CD4-positive, alpha-beta memory T cell (primary cell): ENCODE measurements around the gene IL17D. TPM values are rescaled to one million over a fixed set of nuclear protein-coding genes. Genes with fewer than 3 reads are reported as not detected.
A peak's percentile ranks its signal among the peaks of the same experiment; 100 is the strongest.

Experiments
- CTCF ChIA-PET: fragments of 350-600 bp; sonication (Branson Sonifier 250); formaldehyde crosslinking; loops from one replicate; lab custom pipeline; 2021; ENCODE audit warnings: inconsistent platforms; ENCODE audit not compliant: partially characterized antibody; lab: Charles Lee
- POLR2A ChIA-PET: fragments of 350-600 bp; sonication (Branson Sonifier 250); formaldehyde crosslinking; loops from one replicate; lab custom pipeline; 2021; ENCODE audit not compliant: partially characterized antibody; lab: Charles Lee
- DNase-seq, 5 donors: peaks; one replicate each; pipeline versions ENCODE4 v3.0.0 to v3.0.0-alpha.2; 2020 to 2022; ENCODE audit warnings: mixed read lengths in 1 of 5
- H3K27ac ChIP-seq: one replicate; pipeline ENCODE4 v1.7.0; 2013; ENCODE audit warnings: low read depth, low read length
- H3K27me3 ChIP-seq: 2 replicates; pipeline ENCODE4 v1.7.0; 2013; ENCODE audit warnings: mild to moderate bottlenecking, low read length, moderate library complexity; ENCODE audit not compliant: insufficient read depth
- H3K36me3 ChIP-seq: 2 replicates; pipeline ENCODE4 v1.7.0; 2013; ENCODE audit warnings: mild to moderate bottlenecking, low read length, moderate library complexity; ENCODE audit not compliant: insufficient read depth
- H3K4me1 ChIP-seq: 2 replicates; pipeline ENCODE4 v1.7.0; 2013; ENCODE audit warnings: mild to moderate bottlenecking, low read length, moderate library complexity; ENCODE audit not compliant: insufficient read depth
- H3K4me3 ChIP-seq, 2 donors: one replicate each; pipeline ENCODE4 v1.7.0; 2013; ENCODE audit warnings: low read length in 2 of 2, mild to moderate bottlenecking in 1 of 2
- H3K9me3 ChIP-seq, 2 donors: one replicate each; pipeline ENCODE4 v1.7.0; 2013; ENCODE audit warnings: low read length in 2 of 2, control low read depth in 1 of 2; ENCODE audit not compliant: control insufficient read depth in 1 of 2
- H3K27ac Mint-ChIP-seq, 7 donors: one replicate each; pipeline ENCODE4 v1.8.0; 2020 to 2021; ENCODE audit warnings: mixed read lengths in 7 of 7, mild to moderate bottlenecking in 6 of 7, inconsistent platforms in 3 of 7, moderate library complexity in 3 of 7
- H3K27me3 Mint-ChIP-seq, 2 donors: one replicate each; pipeline ENCODE4 v1.8.0; 2020 to 2021; ENCODE audit warnings: mixed read lengths in 2 of 2
- H3K36me3 Mint-ChIP-seq, 2 donors: one replicate each; pipeline ENCODE4 v1.8.0; 2020 to 2021; ENCODE audit warnings: mixed read lengths in 2 of 2, inconsistent platforms in 1 of 2, mild to moderate bottlenecking in 1 of 2
- H3K4me1 Mint-ChIP-seq, 4 donors: one replicate each; pipeline ENCODE4 v1.8.0; 2020 to 2021; ENCODE audit warnings: mixed read lengths in 4 of 4, mild to moderate bottlenecking in 1 of 4
- H3K4me3 Mint-ChIP-seq, 8 donors: one replicate each; pipeline ENCODE4 v1.8.0; 2020 to 2021; ENCODE audit warnings: mixed read lengths in 8 of 8, mild to moderate bottlenecking in 7 of 8, moderate library complexity in 6 of 8, inconsistent platforms in 3 of 8
- H3K9me3 Mint-ChIP-seq, 8 donors: one replicate each; pipeline ENCODE4 v1.8.0; 2020 to 2021; ENCODE audit warnings: mixed read lengths in 8 of 8, mild to moderate bottlenecking in 5 of 8, inconsistent platforms in 3 of 8, moderate library complexity in 1 of 8
- intact Hi-C: fragments of 100-400 bp; cut with micrococcal nuclease; formaldehyde crosslinking; loops from one replicate; pipeline ENCODE4 v1.15.1; 2023
- polyA plus RNA-seq, 2 donors: library from polyadenylated mRNA; unstranded; fragments of 300-500 nt; fragmentation: Illumina TruSeq; gene quantifications; one replicate each; pipeline ENCODE4 v1.2.3, GENCODE V29; 2021
- total RNA-seq, 2 experiments: library from RNA; stranded (reverse); gene quantifications; one replicate each; pipeline ENCODE4 v1.2.3, GENCODE V29; 2021

IL17D gene
- total and polyA plus RNA-seq, 4 experiments from 2014 or later, result not detected

GRCh38 chr13:20689291-20689690, 14.2 kb upstream of the IL17D start:
- CTCF ChIA-PET, result interaction anchor here (1.0 kb wide), 1 partner anchor 22 kb away, joined by 7 read pairs; no protein-coding TSS in a partner anchor
- H3K27ac ChIP-seq, result no peak overlapping the region
- POLR2A ChIA-PET, result no interaction called here
- no peaks in the 10 kb centered on the region for H3K36me3 ChIP-seq
- H3K4me3 ChIP-seq, result no peak overlapping the region
- Mint-ChIP-seq H3K27ac (no peak overlapping the region), H3K27me3 (no peaks in the 10 kb centered on the region), H3K4me3 (no peak overlapping the region), H3K4me1 (no peaks in the 10 kb centered on the region), H3K36me3 (peaks cover 5 to 24% of the 10 kb centered on the region in 2 donors), H3K9me3 (no peaks in the 10 kb centered on the region)
- H3K9me3 ChIP-seq, result no peaks in the 10 kb centered on the region
- DNase-seq, result no peak
- intact Hi-C loops, result no loop called here
- no peaks in the 10 kb centered on the region for H3K27me3 ChIP-seq
- H3K4me1 ChIP-seq, result no peaks in the 10 kb centered on the region

- H3K4me1 Mint-ChIP-seq, result no peaks in the 10 kb centered on the region
Observed at GRCh38 chr13:20691616-20692015, 11.9 kb upstream of the IL17D start.

GRCh38 chr13:20696073-20696472, 7.4 kb upstream of the IL17D start:
- Mint-ChIP-seq H3K4me1 (no peaks in the 10 kb centered on the region), H3K36me3 (no peaks in the 10 kb centered on the region), H3K4me3 (no peak overlapping the region), H3K27ac (no peak overlapping the region), H3K9me3 (peaks cover 0 to 1% (median 0%) of the 10 kb centered on the region in 8 donors), H3K27me3 (peaks cover 20 to 24% of the 10 kb centered on the region in 2 donors)
- ChIA-PET CTCF (no interaction called here), POLR2A (no interaction called here)
- H3K4me1 ChIP-seq, result no peaks in the 10 kb centered on the region
- H3K27ac ChIP-seq, result no peak overlapping the region
- no peak overlapping the region for H3K4me3 ChIP-seq
- H3K27me3 ChIP-seq, result peaks cover 14% of the 10 kb centered on the region
- no peaks in the 10 kb centered on the region for H3K36me3 ChIP-seq
- no peak for DNase-seq
- intact Hi-C loops, result no loop called here
- no peaks in the 10 kb centered on the region for H3K9me3 ChIP-seq

More at GRCh38 chr13:20691616-20692015, 11.9 kb upstream of the IL17D start:
- Histone ChIP-seq H3K27me3 (no peaks in the 10 kb centered on the region), H3K27ac (no peak overlapping the region), H3K4me1 (no peaks in the 10 kb centered on the region), H3K9me3 (no peaks in the 10 kb centered on the region), H3K4me3 (no peak overlapping the region), H3K36me3 (no peaks in the 10 kb centered on the region)
- H3K27ac Mint-ChIP-seq, result no peak overlapping the region
- ChIA-PET CTCF (no interaction called here), POLR2A (no interaction called here)
- peaks cover 3 to 5% of the 10 kb centered on the region in 2 donors for H3K27me3 Mint-ChIP-seq
- peaks cover 0 to 1% (median 0%) of the 10 kb centered on the region in 8 donors for H3K9me3 Mint-ChIP-seq
- H3K4me3 Mint-ChIP-seq, result no peak overlapping the region
- no peak for DNase-seq
- intact Hi-C loops, result no loop called here
- peaks cover 5 to 19% of the 10 kb centered on the region in 2 donors for H3K36me3 Mint-ChIP-seq

- DNase-seq, result no peak
- H3K27ac ChIP-seq, result no peak overlapping the region
- intact Hi-C loops, result loop anchor here (5.0 kb wide), 1 partner anchor 502 kb away; no protein-coding TSS in a partner anchor
- no peaks in the 10 kb centered on the region for H3K9me3 ChIP-seq
- CTCF ChIA-PET, result no interaction called here
- POLR2A ChIA-PET, result no interaction called here
- peaks cover 24 to 29% of the 10 kb centered on the region in 2 donors for H3K27me3 Mint-ChIP-seq
- no peaks in the 10 kb centered on the region for H3K36me3 ChIP-seq
- peaks cover 3 to 13% (median 8%) of the 10 kb centered on the region in 4 donors for H3K4me1 Mint-ChIP-seq
- peaks cover 30% of the 10 kb centered on the region for H3K27me3 ChIP-seq
- no peak overlapping the region for H3K4me3 Mint-ChIP-seq
- peaks cover 0 to 1% (median 0%) of the 10 kb centered on the region in 8 donors for H3K9me3 Mint-ChIP-seq
- H3K27ac Mint-ChIP-seq, result peak overlapping the region in 1 of 7 donors; percentile 5
- H3K4me1 ChIP-seq, result peaks cover 7% of the 10 kb centered on the region
- peaks cover 0 to 2% of the 10 kb centered on the region in 2 donors for H3K36me3 Mint-ChIP-seq
- H3K4me3 ChIP-seq, result no peak overlapping the region
Observed at GRCh38 chr13:20699715-20700114, 3.8 kb upstream of the IL17D start.

- no peaks in the 10 kb centered on the region for H3K36me3 ChIP-seq
- peaks cover 0 to 2% of the 10 kb centered on the region in 2 donors for H3K36me3 Mint-ChIP-seq
- no peaks in the 10 kb centered on the region for H3K9me3 ChIP-seq
- CTCF ChIA-PET, result no interaction called here
- H3K4me3 ChIP-seq, result no peak overlapping the region
- no peak overlapping the region for H3K27ac Mint-ChIP-seq
- H3K27me3 Mint-ChIP-seq, result peaks cover 24 to 29% of the 10 kb centered on the region in 2 donors
- H3K27me3 ChIP-seq, result peaks cover 30% of the 10 kb centered on the region
- intact Hi-C loops, result loop anchor here (5.0 kb wide), 1 partner anchor 503 kb away; no protein-coding TSS in a partner anchor
- POLR2A ChIA-PET, result no interaction called here
- H3K4me1 ChIP-seq, result peaks cover 7% of the 10 kb centered on the region
- no peak overlapping the region for H3K27ac ChIP-seq
- peaks cover 0 to 1% (median 0%) of the 10 kb centered on the region in 8 donors for H3K9me3 Mint-ChIP-seq
- H3K4me1 Mint-ChIP-seq, result peaks cover 3 to 14% (median 8%) of the 10 kb centered on the region in 4 donors
- no peak for DNase-seq
- no peak overlapping the region for H3K4me3 Mint-ChIP-seq
Observed at GRCh38 chr13:20700288-20700687, 3.2 kb upstream of the IL17D start.

GRCh38 chr13:20701461-20701860, 2.0 kb upstream of the IL17D start:
- DNase-seq, result no peak
- H3K36me3 Mint-ChIP-seq, result peaks cover 0 to 2% of the 10 kb centered on the region in 2 donors
- intact Hi-C loops, result loop anchor here (5.0 kb wide), 1 partner anchor 504 kb away; no protein-coding TSS in a partner anchor
- H3K27ac ChIP-seq, result no peak overlapping the region
- H3K36me3 ChIP-seq, result no peaks in the 10 kb centered on the region
- no peak overlapping the region for H3K27ac Mint-ChIP-seq
- no peak overlapping the region for H3K4me3 ChIP-seq
- ChIA-PET CTCF (interaction anchor here (1.1 to 2.4 kb wide), 5 partner anchors 10 to 505 kb away, joined by 3 to 12 read pairs (median 4); no protein-coding TSS in a partner anchor), POLR2A (interaction anchor here (1.3 kb wide), 1 partner anchor 72 kb away, joined by 4 read pairs; no protein-coding TSS in a partner anchor)
- peaks cover 19 to 26% of the 10 kb centered on the region in 2 donors for H3K27me3 Mint-ChIP-seq
- no peaks in the 10 kb centered on the region for H3K9me3 ChIP-seq
- peaks cover 3 to 14% (median 8%) of the 10 kb centered on the region in 4 donors for H3K4me1 Mint-ChIP-seq
- no peaks in the 10 kb centered on the region for H3K9me3 Mint-ChIP-seq
- peak overlapping the region in 1 of 8 donors; percentile 96 for H3K4me3 Mint-ChIP-seq
- peaks cover 7% of the 10 kb centered on the region for H3K4me1 ChIP-seq
- peaks cover 30% of the 10 kb centered on the region for H3K27me3 ChIP-seq

- Histone ChIP-seq H3K4me1 (peaks cover 7% of the 10 kb centered on the region), H3K9me3 (no peaks in the 10 kb centered on the region), H3K36me3 (no peaks in the 10 kb centered on the region), H3K4me3 (peak overlapping the region in 1 of 2 donors; percentile 47), H3K27me3 (peaks cover 30% of the 10 kb centered on the region), H3K27ac (no peak overlapping the region)
- H3K4me1 Mint-ChIP-seq, result peaks cover 3 to 14% (median 8%) of the 10 kb centered on the region in 4 donors
- H3K36me3 Mint-ChIP-seq, result peaks cover 0 to 2% of the 10 kb centered on the region in 2 donors
- intact Hi-C loops, result loop anchor here (2.0 to 5.0 kb wide), 2 partner anchors 228 to 505 kb away; no protein-coding TSS in a partner anchor
- POLR2A ChIA-PET, result interaction anchor here (1.3 to 1.7 kb wide), 2 partner anchors 70 to 135 kb away, joined by 4 read pairs; partner anchors contain the start of gene IFT88
- H3K4me3 Mint-ChIP-seq, result peak overlapping the region; percentile 85 to 96 (median 88)
- peak overlapping the region; percentile 59 to 83 (median 67) for H3K27ac Mint-ChIP-seq
- H3K27me3 Mint-ChIP-seq, result peaks cover 18 to 26% of the 10 kb centered on the region in 2 donors
- CTCF ChIA-PET, result interaction anchor here (0.6 to 2.4 kb wide), 6 partner anchors 9 to 506 kb away, joined by 3 to 12 read pairs (median 4); no protein-coding TSS in a partner anchor
- no peak for DNase-seq
- H3K9me3 Mint-ChIP-seq, result no peaks in the 10 kb centered on the region
Observed at GRCh38 chr13:20702530-20702914, 977 bp upstream of the IL17D start.
